Measurements from ENCODE around the gene CLSTN2. TPM values are rescaled to one million over a fixed set of nuclear protein-coding genes. Genes with fewer than 3 reads are reported as not detected.

The CLSTN2 gene
- total RNA-seq, 1 donor from 2014 or later = 65.0 TPM

DNA sequence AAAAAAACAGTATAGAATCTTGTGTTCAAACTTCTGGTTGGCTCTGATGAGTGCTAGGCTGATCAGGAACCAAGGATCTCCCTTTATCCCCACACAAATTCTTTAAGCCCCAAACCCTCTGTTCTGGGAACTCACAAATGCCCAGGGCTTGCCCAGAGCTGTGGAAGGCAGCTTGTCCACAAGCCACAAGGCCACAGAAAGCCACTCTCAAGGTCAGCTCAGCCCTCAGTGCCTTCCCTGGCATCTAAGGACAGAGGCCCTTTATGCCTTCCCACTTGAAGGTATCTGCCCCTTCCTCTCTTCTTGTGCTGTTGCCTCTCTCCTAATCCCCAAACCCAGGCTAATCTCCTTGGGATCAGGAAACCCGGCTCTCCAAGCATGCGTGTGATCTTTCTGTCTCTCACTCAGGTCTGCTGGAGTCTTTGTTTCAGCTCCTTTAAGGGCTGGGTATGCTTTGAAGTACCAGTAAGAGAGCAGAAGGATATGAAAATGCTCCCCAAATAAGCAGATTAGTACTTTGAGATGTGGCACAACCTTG lies 597.9 kb downstream of the CLSTN2 start:
- Mint-ChIP-seq H3K36me3 (ENCODE audit: low read depth) (peaks cover 12% of the 10 kb centered on the region), H3K9me3 (ENCODE audit: low read depth) (peaks cover 4% of the 10 kb centered on the region), H3K27ac (ENCODE audit: unreplicated experiment) (no peak overlapping the region), H3K27me3 (ENCODE audit: low read depth) (no peaks in the 10 kb centered on the region), H3K4me1 (ENCODE audit: low read depth) (peaks cover 32% of the 10 kb centered on the region), H3K4me3 (ENCODE audit: unreplicated experiment) (no peak overlapping the region)
- no peak for DNase-seq (ENCODE audit: low spot score)
- TF ChIP-seq, protein P1, sequence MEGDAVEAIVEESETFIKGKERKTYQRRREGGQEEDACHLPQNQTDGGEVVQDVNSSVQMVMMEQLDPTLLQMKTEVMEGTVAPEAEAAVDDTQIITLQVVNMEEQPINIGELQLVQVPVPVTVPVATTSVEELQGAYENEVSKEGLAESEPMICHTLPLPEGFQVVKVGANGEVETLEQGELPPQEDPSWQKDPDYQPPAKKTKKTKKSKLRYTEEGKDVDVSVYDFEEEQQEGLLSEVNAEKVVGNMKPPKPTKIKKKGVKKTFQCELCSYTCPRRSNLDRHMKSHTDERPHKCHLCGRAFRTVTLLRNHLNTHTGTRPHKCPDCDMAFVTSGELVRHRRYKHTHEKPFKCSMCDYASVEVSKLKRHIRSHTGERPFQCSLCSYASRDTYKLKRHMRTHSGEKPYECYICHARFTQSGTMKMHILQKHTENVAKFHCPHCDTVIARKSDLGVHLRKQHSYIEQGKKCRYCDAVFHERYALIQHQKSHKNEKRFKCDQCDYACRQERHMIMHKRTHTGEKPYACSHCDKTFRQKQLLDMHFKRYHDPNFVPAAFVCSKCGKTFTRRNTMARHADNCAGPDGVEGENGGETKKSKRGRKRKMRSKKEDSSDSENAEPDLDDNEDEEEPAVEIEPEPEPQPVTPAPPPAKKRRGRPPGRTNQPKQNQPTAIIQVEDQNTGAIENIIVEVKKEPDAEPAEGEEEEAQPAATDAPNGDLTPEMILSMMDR (IDR thresholded peaks at IDR 0.05) = no peak

DNA sequence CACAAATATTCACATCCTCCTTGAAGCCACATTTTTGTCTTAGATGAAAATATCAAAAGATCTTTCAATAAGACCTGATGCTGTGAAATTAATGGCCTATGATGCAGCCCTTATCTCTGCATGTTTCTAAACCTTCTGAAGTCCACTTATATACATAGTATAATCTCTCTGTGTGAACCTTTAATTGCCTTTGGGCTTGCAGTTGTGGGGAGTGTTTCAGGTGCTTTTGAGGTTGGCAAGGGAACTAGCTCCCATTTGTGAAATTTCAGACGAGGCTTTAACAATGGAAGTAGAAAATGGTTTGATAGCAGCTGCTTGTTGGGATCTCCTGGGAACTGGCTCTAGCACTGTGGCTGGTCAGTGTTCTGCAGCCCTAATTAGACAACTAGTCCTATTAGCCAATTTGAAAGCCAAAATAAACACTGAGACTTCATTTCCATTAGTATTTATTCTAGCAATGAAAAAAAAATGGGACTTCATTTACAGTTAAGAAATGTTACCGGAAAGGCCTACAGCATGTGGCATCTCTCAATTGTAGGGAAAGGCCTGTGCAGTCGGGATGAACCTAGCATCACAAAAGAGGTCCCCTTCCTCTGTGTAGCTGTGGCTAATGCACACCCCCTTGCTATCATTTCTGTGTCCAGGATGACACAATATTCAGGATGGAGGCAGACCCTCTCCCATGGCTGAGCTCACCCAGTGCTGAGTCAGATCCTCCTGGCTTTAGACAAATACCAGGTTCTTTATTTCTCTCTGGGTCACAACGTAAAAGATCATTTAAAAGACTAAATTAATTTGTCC lies 602.1 kb downstream of the CLSTN2 start:
- DNase-seq (ENCODE audit: low spot score) = no peak
- Mint-ChIP-seq H3K4me1 (ENCODE audit: low read depth) (no peaks in the 10 kb centered on the region), H3K27me3 (ENCODE audit: low read depth) (no peaks in the 10 kb centered on the region), H3K36me3 (ENCODE audit: low read depth) (peaks cover 14% of the 10 kb centered on the region), H3K9me3 (ENCODE audit: low read depth) (peaks cover 4% of the 10 kb centered on the region), H3K27ac (ENCODE audit: unreplicated experiment) (no peak overlapping the region), H3K4me3 (ENCODE audit: unreplicated experiment) (no peak overlapping the region)
- TF ChIP-seq, protein P1 (IDR thresholded peaks at IDR 0.05) = no peak

DNA sequence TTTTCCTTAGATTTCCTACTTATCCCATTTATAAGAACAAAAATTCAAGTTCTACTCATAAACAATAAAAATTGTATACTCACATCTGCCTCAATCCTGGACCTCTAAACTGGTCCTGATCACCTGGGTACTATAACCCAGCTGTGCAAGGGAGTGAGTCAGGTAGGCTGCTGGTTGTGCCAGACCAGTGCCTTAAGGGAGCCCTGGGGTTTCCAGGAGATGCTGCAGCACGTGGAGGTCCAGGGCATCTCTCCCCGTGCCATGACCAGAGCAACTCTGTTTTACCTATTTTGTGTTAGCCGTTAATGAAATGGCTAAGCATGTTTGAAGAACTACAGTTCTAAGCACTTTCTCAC lies 602.7 kb downstream of the CLSTN2 start:
- Mint-ChIP-seq H3K4me3 (ENCODE audit: unreplicated experiment) (no peak overlapping the region), H3K9me3 (ENCODE audit: low read depth) (peaks cover 4% of the 10 kb centered on the region), H3K27me3 (ENCODE audit: low read depth) (no peaks in the 10 kb centered on the region), H3K36me3 (ENCODE audit: low read depth) (peaks cover 12% of the 10 kb centered on the region), H3K27ac (ENCODE audit: unreplicated experiment) (no peak overlapping the region), H3K4me1 (ENCODE audit: low read depth) (no peaks in the 10 kb centered on the region)
- TF ChIP-seq, protein P1 (IDR thresholded peaks at IDR 0.05) = no peak
- DNase-seq (ENCODE audit: low spot score) = no peak

DNA sequence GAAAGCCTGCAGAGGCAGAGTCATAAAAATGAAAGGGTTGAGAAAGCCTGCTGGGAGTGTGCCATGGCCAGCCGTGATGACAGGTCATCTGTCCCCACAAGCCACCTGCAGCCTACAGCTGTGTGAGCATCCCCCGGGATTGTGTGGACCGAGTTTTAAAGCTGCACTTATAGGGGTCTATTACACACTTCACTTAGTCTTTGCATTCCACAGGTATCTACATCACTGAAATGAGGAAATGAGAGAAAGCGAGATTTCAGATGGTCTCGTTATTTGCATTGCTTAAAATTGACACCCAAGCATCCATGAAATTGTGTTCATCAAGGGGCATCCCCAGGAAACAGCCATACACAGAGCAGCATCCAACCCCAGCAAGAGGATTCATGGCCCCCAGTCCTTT lies 605.3 kb downstream of the CLSTN2 start:
- Mint-ChIP-seq H3K4me1 (ENCODE audit: low read depth) (peaks cover 6% of the 10 kb centered on the region), H3K27me3 (ENCODE audit: low read depth) (no peaks in the 10 kb centered on the region), H3K27ac (ENCODE audit: unreplicated experiment) (no peak overlapping the region), H3K4me3 (ENCODE audit: unreplicated experiment) (no peak overlapping the region), H3K36me3 (ENCODE audit: low read depth) (peaks cover 4% of the 10 kb centered on the region), H3K9me3 (ENCODE audit: low read depth) (no peaks in the 10 kb centered on the region)
- TF ChIP-seq, protein P1 (IDR thresholded peaks at IDR 0.05) = no peak
- no peak for DNase-seq (ENCODE audit: low spot score)

DNA sequence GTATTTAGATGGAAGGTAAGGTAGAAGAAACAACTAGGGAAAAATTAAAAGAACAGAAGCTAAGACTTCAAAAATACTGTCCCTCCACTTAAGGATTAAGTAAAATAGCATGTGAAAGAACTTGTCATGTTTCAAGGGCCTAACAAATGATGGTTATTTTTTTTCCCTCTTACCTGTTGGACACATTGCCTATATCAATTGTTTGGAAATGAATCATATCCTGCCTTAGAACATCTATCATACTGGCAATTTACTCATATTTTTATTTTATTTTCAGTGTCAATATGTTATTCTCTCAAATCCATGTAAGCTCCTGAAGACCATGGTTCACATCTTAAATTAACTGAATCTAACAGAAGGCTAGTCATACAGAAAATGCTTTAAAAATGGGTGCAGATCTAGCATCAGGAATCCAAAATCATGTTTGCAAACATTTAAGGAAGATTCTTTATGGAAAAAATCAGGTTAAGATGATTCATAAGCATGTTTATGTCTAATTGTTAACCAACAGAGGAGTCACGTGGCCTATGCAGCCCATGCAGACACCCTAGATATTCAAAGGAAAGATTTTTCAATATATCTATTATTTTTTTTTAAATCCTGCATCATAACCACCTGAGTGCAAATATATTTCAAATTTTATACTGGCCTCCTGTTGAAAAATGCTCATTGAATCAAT lies 607.1 kb downstream of the CLSTN2 start:
- no peak for DNase-seq (ENCODE audit: low spot score)
- TF ChIP-seq, protein P1 (IDR thresholded peaks at IDR 0.05) = no peak
- Mint-ChIP-seq H3K9me3 (ENCODE audit: low read depth) (no peaks in the 10 kb centered on the region), H3K27me3 (ENCODE audit: low read depth) (no peaks in the 10 kb centered on the region), H3K36me3 (ENCODE audit: low read depth) (peaks cover 4% of the 10 kb centered on the region), H3K4me1 (ENCODE audit: low read depth) (peaks cover 17% of the 10 kb centered on the region), H3K27ac (ENCODE audit: unreplicated experiment) (no peak overlapping the region), H3K4me3 (ENCODE audit: unreplicated experiment) (no peak overlapping the region)
